ENCODE data around the gene OBP2A. TPM values are rescaled to one million over a fixed set of nuclear protein-coding genes. Genes with fewer than 3 reads are reported as not detected.

Gene OBP2A
- total RNA-seq, 1 experiment from 2014 or later, result not detected

GRCh38 chr9:135575995-135576631 lies 30.2 kb downstream of the OBP2A start:
- Histone ChIP-seq H3K9ac (ENCODE audit: extremely low read depth, insufficient read length, low read length) (no peak overlapping the region), H3K56ac (ENCODE audit: insufficient read length, low read depth, low read length) (no peak overlapping the region), H3K14ac (ENCODE audit: insufficient read depth, low read length) (no peak overlapping the region; the same call in 1 of the 2 replicates), H2BK15ac (ENCODE audit: low read depth, low read length) (no peak overlapping the region), H3K4me1 (ENCODE audit: insufficient read depth, low read length) (no peaks in the 10 kb centered on the region), H3K27me3 (ENCODE audit: insufficient read depth, low read length) (no peaks in the 10 kb centered on the region), H3K9me3 (ENCODE audit: control insufficient read depth, low read depth, low read length) (no peaks in the 10 kb centered on the region), H3K23ac (ENCODE audit: insufficient read length, low read depth, low read length) (no peak overlapping the region), H2BK5ac (ENCODE audit: insufficient read length, low read length) (no peak overlapping the region), H2BK20ac (ENCODE audit: low read depth, low read length, poor library complexity, severe bottlenecking) (no peak overlapping the region), H3K4me2 (ENCODE audit: insufficient read depth, insufficient read length, low read length) (no peak overlapping the region), H2BK120ac (ENCODE audit: low read depth, low read length, poor library complexity, severe bottlenecking) (no peak overlapping the region), H3K18ac (ENCODE audit: insufficient read length, low read depth, low read length) (no peak overlapping the region), H3K23me2 (ENCODE audit: insufficient read length, low read depth, low read length, poor library complexity, severe bottlenecking) (no peaks in the 10 kb centered on the region), H2AK5ac (ENCODE audit: insufficient read length, low read length) (no peak overlapping the region), H3K27ac (ENCODE audit: insufficient read length, low read depth, low read length) (no peak overlapping the region), H4K20me1 (ENCODE audit: control insufficient read depth, insufficient read depth, insufficient read length) (no peaks in the 10 kb centered on the region), H4K5ac (ENCODE audit: insufficient read length, low read depth, low read length) (no peak overlapping the region), H3K4ac (ENCODE audit: low read depth, low read length) (no peak overlapping the region), H2AFZ (ENCODE audit: low read length) (no peak overlapping the region), H2BK12ac (ENCODE audit: insufficient read length, low read depth, low read length) (no peak overlapping the region), H3K79me2 (ENCODE audit: insufficient read depth, low read length) (no peaks in the 10 kb centered on the region), H3T11ph (ENCODE audit: low read length) (no peak overlapping the region), H4K91ac (ENCODE audit: insufficient read length, low read depth, low read length) (no peak overlapping the region), H3K79me1 (ENCODE audit: insufficient read depth, low read depth, low read length, poor library complexity, severe bottlenecking) (no peaks in the 10 kb centered on the region), H4K8ac (replicated peaks; ENCODE audit: insufficient read length, low read depth, low read length) (no peak overlapping the region)
- H3K4me3 Mint-ChIP-seq, result no peak overlapping the region
- TF ChIP-seq, protein P1, sequence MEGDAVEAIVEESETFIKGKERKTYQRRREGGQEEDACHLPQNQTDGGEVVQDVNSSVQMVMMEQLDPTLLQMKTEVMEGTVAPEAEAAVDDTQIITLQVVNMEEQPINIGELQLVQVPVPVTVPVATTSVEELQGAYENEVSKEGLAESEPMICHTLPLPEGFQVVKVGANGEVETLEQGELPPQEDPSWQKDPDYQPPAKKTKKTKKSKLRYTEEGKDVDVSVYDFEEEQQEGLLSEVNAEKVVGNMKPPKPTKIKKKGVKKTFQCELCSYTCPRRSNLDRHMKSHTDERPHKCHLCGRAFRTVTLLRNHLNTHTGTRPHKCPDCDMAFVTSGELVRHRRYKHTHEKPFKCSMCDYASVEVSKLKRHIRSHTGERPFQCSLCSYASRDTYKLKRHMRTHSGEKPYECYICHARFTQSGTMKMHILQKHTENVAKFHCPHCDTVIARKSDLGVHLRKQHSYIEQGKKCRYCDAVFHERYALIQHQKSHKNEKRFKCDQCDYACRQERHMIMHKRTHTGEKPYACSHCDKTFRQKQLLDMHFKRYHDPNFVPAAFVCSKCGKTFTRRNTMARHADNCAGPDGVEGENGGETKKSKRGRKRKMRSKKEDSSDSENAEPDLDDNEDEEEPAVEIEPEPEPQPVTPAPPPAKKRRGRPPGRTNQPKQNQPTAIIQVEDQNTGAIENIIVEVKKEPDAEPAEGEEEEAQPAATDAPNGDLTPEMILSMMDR (conservative IDR thresholded peaks at IDR 0.05), result no peak
- DNase-seq, result no peak
- no peak overlapping the region; a peak in 1 of 7 replicates for H3K27ac Mint-ChIP-seq
- peaks cover 5% of the 10 kb centered on the region for H3K27me3 Mint-ChIP-seq (ENCODE audit: low read depth)
- no peaks in the 10 kb centered on the region; a peak in 1 of 7 replicates for H3K36me3 Mint-ChIP-seq (ENCODE audit: insufficient read depth in 1 of 3, low read depth in 3 of 3)
- peaks cover under 1 to 2% of the 10 kb centered on the region in 2 experiments; a peak in 4 of 5 replicates for H3K9me3 Mint-ChIP-seq
- no CpG with 5 or more reads among the region's 22 CpGs for WGBS (ENCODE audit: extremely low coverage, insufficient read length, low lambda C conversion rate)
- peaks cover 0 to 2% of the 10 kb centered on the region in 2 experiments; a peak in 2 of 4 replicates for H3K4me1 Mint-ChIP-seq
